BLaER1 treated with 17β-estradiol and CSF1 and Interleukin-3, amounts not matched to agents 10 nM and 100 nM (cell line): Measurements from ENCODE around the gene PVALEF.

ENCODE experiments used
- H3K27ac ChIP-seq, 11 experiments: shearing (Covaris generic); formaldehyde crosslinking; 2 replicates each; pipeline ENCODE4 v1.8.1; 2022
- H3K27me3 ChIP-seq, 11 experiments: shearing (Covaris generic); formaldehyde crosslinking; 2 replicates each; pipeline ENCODE4 v1.8.1; 2022
- H3K36me3 ChIP-seq, 11 experiments: shearing (Covaris generic); formaldehyde crosslinking; 2 replicates each; pipeline ENCODE4 v1.8.1; 2022
- H3K4me1 ChIP-seq, 10 experiments: shearing (Covaris generic); formaldehyde crosslinking; 2 replicates each; pipeline ENCODE4 v1.8.1; 2022
- H3K4me2 ChIP-seq, 11 experiments: shearing (Covaris generic); formaldehyde crosslinking; 2 replicates each; pipeline ENCODE4 v1.8.1; 2022
- H3K4me3 ChIP-seq, 10 experiments: shearing (Covaris generic); formaldehyde crosslinking; 2 replicates each; pipeline ENCODE4 v1.8.1; 2022
- H3K9ac ChIP-seq, 11 experiments: shearing (Covaris generic); formaldehyde crosslinking; 2 replicates each; pipeline ENCODE4 v1.8.1; 2022
- H3K9me3 ChIP-seq, 11 experiments: shearing (Covaris generic); formaldehyde crosslinking; replicated peaks in 1 of 11; 2 replicates each; pipeline ENCODE4 v1.8.1; 2022
- H4K20me1 ChIP-seq, 11 experiments: shearing (Covaris generic); formaldehyde crosslinking; 2 replicates each; pipeline ENCODE4 v1.8.1; 2022
- Cebpa-rat ChIP-seq, 11 experiments: shearing (Covaris generic); IDR thresholded peaks; 2 replicates each; pipeline ENCODE4 v1.8.1; 2022

Gene PVALEF

GRCh38 chr17:81208651-81209050 lies 43.3 kb downstream of the PVALEF start:
- Histone ChIP-seq H3K4me2 (no peak overlapping the region; a peak in 1 of 22 replicates), H3K36me3 (peaks cover 0 to 32% (median 10%) of the 10 kb centered on the region in 11 experiments; a peak in 15 of 22 replicates), H4K20me1 (peaks cover 0 to 75% (median 39%) of the 10 kb centered on the region in 11 experiments; a peak in 17 of 22 replicates), H3K27me3 (no peaks in the 10 kb centered on the region), H3K4me3 (no peak overlapping the region), H3K9ac (no peak overlapping the region), H3K9me3 (no peaks in the 10 kb centered on the region), H3K4me1 (peaks cover 23 to 70% (median 42%) of the 10 kb centered on the region in 10 experiments), H3K27ac (no peak overlapping the region)
- no peak for TF ChIP-seq Cebpa-rat (IDR thresholded peaks at IDR 0.05)

GRCh38 chr17:81209141-81209540 lies 43.8 kb downstream of the PVALEF start:
- Histone ChIP-seq H3K4me1 (peaks cover 23 to 68% (median 42%) of the 10 kb centered on the region in 10 experiments), H3K4me3 (no peak overlapping the region), H3K9me3 (no peaks in the 10 kb centered on the region), H3K4me2 (no peak overlapping the region), H3K9ac (no peak overlapping the region), H3K27ac (no peak overlapping the region), H3K36me3 (peaks cover 0 to 29% (median 10%) of the 10 kb centered on the region in 11 experiments; a peak in 14 of 22 replicates), H3K27me3 (no peaks in the 10 kb centered on the region), H4K20me1 (peaks cover 0 to 75% (median 35%) of the 10 kb centered on the region in 11 experiments; a peak in 17 of 22 replicates)
- TF ChIP-seq Cebpa-rat (IDR thresholded peaks at IDR 0.05), result no peak

- Histone ChIP-seq H4K20me1 (peaks cover 0 to 67% (median 33%) of the 10 kb centered on the region in 11 experiments; a peak in 17 of 22 replicates), H3K27me3 (no peaks in the 10 kb centered on the region), H3K4me2 (peak overlapping the region; percentile 66 to 87 (median 77)), H3K4me1 (peaks cover 23 to 60% (median 41%) of the 10 kb centered on the region in 10 experiments), H3K9me3 (no peaks in the 10 kb centered on the region), H3K36me3 (peaks cover 0 to 30% (median 8%) of the 10 kb centered on the region in 11 experiments; a peak in 13 of 22 replicates), H3K27ac (no peak overlapping the region; a peak in 1 of 22 replicates), H3K9ac (peak overlapping the region in 10 of 11 experiments; percentile 11 to 64 (median 38); a peak in 9 of 22 replicates), H3K4me3 (no peak overlapping the region)
- TF ChIP-seq Cebpa-rat (IDR thresholded peaks at IDR 0.05), result no peak
Measured at GRCh38 chr17:81210466-81210865, 45.2 kb downstream of the PVALEF start.

GRCh38 chr17:81210868-81211267 lies 45.6 kb downstream of the PVALEF start:
- peak overlapping the region; percentile 66 to 87 (median 77) for H3K4me2 ChIP-seq
- H3K27ac ChIP-seq, result peak overlapping the region in 1 of 11 experiments; percentile 12; a peak in 2 of 22 replicates
- no peak for TF ChIP-seq Cebpa-rat (IDR thresholded peaks at IDR 0.05)
- peaks cover 0 to 34% (median 8%) of the 10 kb centered on the region in 11 experiments; a peak in 15 of 22 replicates for H3K36me3 ChIP-seq
- peaks cover 0 to 68% (median 33%) of the 10 kb centered on the region in 11 experiments; a peak in 17 of 22 replicates for H4K20me1 ChIP-seq
- no peak overlapping the region for H3K4me3 ChIP-seq
- H3K4me1 ChIP-seq, result peaks cover 23 to 56% (median 38%) of the 10 kb centered on the region in 10 experiments
- H3K27me3 ChIP-seq, result no peaks in the 10 kb centered on the region
- peak overlapping the region; percentile 11 to 64 (median 36); a peak in 12 of 22 replicates for H3K9ac ChIP-seq
- no peaks in the 10 kb centered on the region for H3K9me3 ChIP-seq

GRCh38 chr17:81212365-81212764 lies 47.1 kb downstream of the PVALEF start:
- no peaks in the 10 kb centered on the region for H3K27me3 ChIP-seq
- H3K4me1 ChIP-seq, result peaks cover 18 to 41% (median 24%) of the 10 kb centered on the region in 10 experiments
- H3K9me3 ChIP-seq, result no peaks in the 10 kb centered on the region
- H3K4me3 ChIP-seq, result no peak overlapping the region
- no peak overlapping the region; a peak in 1 of 22 replicates for H3K4me2 ChIP-seq
- no peak for TF ChIP-seq Cebpa-rat (IDR thresholded peaks at IDR 0.05)
- H3K9ac ChIP-seq, result no peak overlapping the region
- peaks cover 0 to 68% (median 23%) of the 10 kb centered on the region in 11 experiments; a peak in 16 of 22 replicates for H4K20me1 ChIP-seq
- H3K27ac ChIP-seq, result no peak overlapping the region
- H3K36me3 ChIP-seq, result peaks cover 0 to 40% (median 18%) of the 10 kb centered on the region in 11 experiments; a peak in 15 of 22 replicates

GRCh38 chr17:81213978-81214377 lies 48.7 kb downstream of the PVALEF start:
- peaks cover 0 to 45% (median 26%) of the 10 kb centered on the region in 11 experiments; a peak in 20 of 22 replicates for H3K36me3 ChIP-seq
- H3K27ac ChIP-seq, result no peak overlapping the region
- H3K4me2 ChIP-seq, result no peak overlapping the region
- no peak overlapping the region for H3K9ac ChIP-seq
- H3K4me3 ChIP-seq, result no peak overlapping the region
- no peak for TF ChIP-seq Cebpa-rat (IDR thresholded peaks at IDR 0.05)
- H3K27me3 ChIP-seq, result no peaks in the 10 kb centered on the region
- H3K4me1 ChIP-seq, result peaks cover 13 to 26% (median 16%) of the 10 kb centered on the region in 10 experiments
- H3K9me3 ChIP-seq, result no peaks in the 10 kb centered on the region
- peaks cover 0 to 68% (median 13%) of the 10 kb centered on the region in 11 experiments; a peak in 11 of 22 replicates for H4K20me1 ChIP-seq

GRCh38 chr17:81217491-81217890 lies 52.2 kb downstream of the PVALEF start:
- no peaks in the 10 kb centered on the region for H3K27me3 ChIP-seq
- H3K4me3 ChIP-seq, result no peak overlapping the region
- H3K27ac ChIP-seq, result no peak overlapping the region
- peaks cover 0 to 55% (median 38%) of the 10 kb centered on the region in 11 experiments; a peak in 20 of 22 replicates for H3K36me3 ChIP-seq
- H3K9ac ChIP-seq, result no peak overlapping the region
- no peak for TF ChIP-seq Cebpa-rat (IDR thresholded peaks at IDR 0.05)
- peaks cover 14 to 20% (median 15%) of the 10 kb centered on the region in 10 experiments for H3K4me1 ChIP-seq
- no peaks in the 10 kb centered on the region for H3K9me3 ChIP-seq
- no peak overlapping the region for H3K4me2 ChIP-seq
- peaks cover 0 to 61% (median 13%) of the 10 kb centered on the region in 11 experiments; a peak in 13 of 22 replicates for H4K20me1 ChIP-seq

- Histone ChIP-seq H4K20me1 (peaks cover 0 to 56% (median 13%) of the 10 kb centered on the region in 11 experiments; a peak in 13 of 22 replicates), H3K9ac (peak overlapping the region in 2 of 11 experiments; percentile 13 to 29; a peak in 4 of 22 replicates), H3K27ac (no peak overlapping the region), H3K4me2 (no peak overlapping the region), H3K27me3 (no peaks in the 10 kb centered on the region), H3K4me1 (peaks cover 15 to 20% (median 18%) of the 10 kb centered on the region in 10 experiments), H3K4me3 (no peak overlapping the region), H3K36me3 (peaks cover 0 to 54% (median 38%) of the 10 kb centered on the region in 11 experiments; a peak in 20 of 22 replicates), H3K9me3 (no peaks in the 10 kb centered on the region)
- no peak for TF ChIP-seq Cebpa-rat (IDR thresholded peaks at IDR 0.05)
Measured at GRCh38 chr17:81218459-81218858, 53.2 kb downstream of the PVALEF start.

- peak overlapping the region in 4 of 11 experiments; percentile 6 to 29 (median 14); a peak in 4 of 22 replicates for H3K9ac ChIP-seq
- no peak overlapping the region for H3K27ac ChIP-seq
- no peak for TF ChIP-seq Cebpa-rat (IDR thresholded peaks at IDR 0.05)
- H3K4me2 ChIP-seq, result no peak overlapping the region
- H3K4me3 ChIP-seq, result no peak overlapping the region
- peaks cover 0 to 51% (median 12%) of the 10 kb centered on the region in 11 experiments; a peak in 13 of 22 replicates for H4K20me1 ChIP-seq
- no peaks in the 10 kb centered on the region for H3K27me3 ChIP-seq
- H3K36me3 ChIP-seq, result peaks cover 0 to 50% (median 38%) of the 10 kb centered on the region in 11 experiments; a peak in 20 of 22 replicates
- H3K4me1 ChIP-seq, result peaks cover 19 to 25% (median 23%) of the 10 kb centered on the region in 10 experiments
- no peaks in the 10 kb centered on the region for H3K9me3 ChIP-seq
Measured at GRCh38 chr17:81218991-81219390, 53.7 kb downstream of the PVALEF start.
